ENCODE data around the gene TOR2A. TPM values are rescaled to one million over a fixed set of nuclear protein-coding genes. Genes with fewer than 3 reads are reported as not detected.

Gene TOR2A
- total and polyA plus RNA-seq, 2 experiments from 2014 or later = 16.8 to 28.8 TPM

- Histone ChIP-seq H3K27me3 (peaks cover 47% of the 10 kb centered on the region), H3K79me2 (no peaks in the 10 kb centered on the region)
Observed at GRCh38 chr9:127756233-127756632, 21.1 kb upstream of the TOR2A start.

GRCh38 chr9:127755061-127756060, 20.3 kb upstream of the TOR2A start:
- H3K36me3 ChIP-seq (replicated peaks; ENCODE audit: insufficient read depth, low read depth) = no peaks in the 10 kb centered on the region
- H2AFZ ChIP-seq = no peak overlapping the region
- no peaks in the 10 kb centered on the region for H3K4me1 ChIP-seq (ENCODE audit: insufficient read depth)
- H3K27ac ChIP-seq = no peak overlapping the region
- H4K20me1 ChIP-seq (ENCODE audit: insufficient read depth, poor library complexity, severe bottlenecking) = no peaks in the 10 kb centered on the region
- no peak for DNase-seq (ENCODE audit: low spot score)
- 25% methylated on average over 22 of the region's 61 CpGs for WGBS (ENCODE audit: low lambda C conversion rate, missing lambda C conversion rate)
- peak overlapping the region; percentile 80 for H3K4me2 ChIP-seq
- peaks cover 43% of the 10 kb centered on the region for H3K27me3 ChIP-seq
- H3K4me3 ChIP-seq = no peak overlapping the region
- no peaks in the 10 kb centered on the region for H3K79me2 ChIP-seq
- peak; percentile 24 for TF ChIP-seq EZH2phosphoT487 (IDR thresholded peaks at IDR 0.05; ENCODE audit: low read depth, severe bottlenecking, unreplicated experiment)
- no peak for TF ChIP-seq EZH2 (IDR thresholded peaks at IDR 0.05; ENCODE audit: borderline replicate concordance)
- TF ChIP-seq CTCF (IDR thresholded peaks at IDR 0.05; ENCODE audit: poor library complexity) = no peak
- no peaks in the 10 kb centered on the region for H3K9me3 ChIP-seq (ENCODE audit: low read depth)
- no peaks in the 10 kb centered on the region for H3K9me2 ChIP-seq (replicated peaks; ENCODE audit: insufficient read depth)

More at GRCh38 chr9:127756233-127756632, 21.1 kb upstream of the TOR2A start:
- no peaks in the 10 kb centered on the region for H3K9me3 ChIP-seq (ENCODE audit: low read depth)
- H3K27ac ChIP-seq = no peak overlapping the region
- WGBS (ENCODE audit: low lambda C conversion rate, missing lambda C conversion rate) = 100% methylated on average over 3 of the region's 3 CpGs
- H3K36me3 ChIP-seq (replicated peaks; ENCODE audit: insufficient read depth, low read depth) = no peaks in the 10 kb centered on the region
- TF ChIP-seq EZH2phosphoT487 (IDR thresholded peaks at IDR 0.05; ENCODE audit: low read depth, severe bottlenecking, unreplicated experiment) (no peak), EZH2 (IDR thresholded peaks at IDR 0.05; ENCODE audit: borderline replicate concordance) (no peak), CTCF (IDR thresholded peaks at IDR 0.05; ENCODE audit: poor library complexity) (no peak)
- no peak overlapping the region for H3K4me2 ChIP-seq
- H3K4me3 ChIP-seq = no peak overlapping the region
- DNase-seq (ENCODE audit: low spot score) = no peak
- no peaks in the 10 kb centered on the region for H3K9me2 ChIP-seq (replicated peaks; ENCODE audit: insufficient read depth)
- no peaks in the 10 kb centered on the region for H3K4me1 ChIP-seq (ENCODE audit: insufficient read depth)
- H4K20me1 ChIP-seq (ENCODE audit: insufficient read depth, poor library complexity, severe bottlenecking) = no peaks in the 10 kb centered on the region
- H2AFZ ChIP-seq = no peak overlapping the region

- DNase-seq (ENCODE audit: low spot score) = no peak
- H3K9me3 ChIP-seq (ENCODE audit: low read depth) = no peaks in the 10 kb centered on the region
- no peak overlapping the region for H3K4me3 ChIP-seq
- no peaks in the 10 kb centered on the region for H3K9me2 ChIP-seq (replicated peaks; ENCODE audit: insufficient read depth)
- H4K20me1 ChIP-seq (ENCODE audit: insufficient read depth, poor library complexity, severe bottlenecking) = no peaks in the 10 kb centered on the region
- no peak overlapping the region for H3K27ac ChIP-seq
- H3K4me2 ChIP-seq = peak overlapping the region; percentile 80
- H2AFZ ChIP-seq = no peak overlapping the region
- H3K27me3 ChIP-seq = peaks cover 43% of the 10 kb centered on the region
- no peaks in the 10 kb centered on the region for H3K79me2 ChIP-seq
- 5% methylated on average over 67 of the region's 86 CpGs for WGBS (ENCODE audit: low lambda C conversion rate, missing lambda C conversion rate)
- no peaks in the 10 kb centered on the region for H3K4me1 ChIP-seq (ENCODE audit: insufficient read depth)
- no peaks in the 10 kb centered on the region for H3K36me3 ChIP-seq (replicated peaks; ENCODE audit: insufficient read depth, low read depth)
- TF ChIP-seq EZH2 (IDR thresholded peaks at IDR 0.05; ENCODE audit: borderline replicate concordance) = peak; percentile 69
- TF ChIP-seq CTCF (IDR thresholded peaks at IDR 0.05; ENCODE audit: poor library complexity) = no peak
- TF ChIP-seq EZH2phosphoT487 (IDR thresholded peaks at IDR 0.05; ENCODE audit: low read depth, severe bottlenecking, unreplicated experiment) = no peak
Observed at GRCh38 chr9:127754099-127755060, 19.3 kb upstream of the TOR2A start.

All from hepatocyte (in vitro differentiated cells).